HL-60/S4 treated with phorbol 12-myristate 13-acetate at 8.2 ng/mL for 4 days and 3 days (cell line): ENCODE results near the gene PDZD7.

Source experiments
- in situ Hi-C: fragments of 300-500 bp; cut with MboI; formaldehyde crosslinking; loops from 2 replicates; pipeline ENCODE4 v1.15.0; 2022; ENCODE audit warnings: low sequenced_read_pairs

The PDZD7 gene

GRCh38 chr10:100969187-100970075 lies 61.5 kb downstream of the PDZD7 start, which contains the start of gene SEMA4G:
SEMA4G (plus strand) TSS chr10:100969504; CDS start chr10:100972913, 3,409 bp downstream.
- in situ Hi-C loops = no loop called here

DNA sequence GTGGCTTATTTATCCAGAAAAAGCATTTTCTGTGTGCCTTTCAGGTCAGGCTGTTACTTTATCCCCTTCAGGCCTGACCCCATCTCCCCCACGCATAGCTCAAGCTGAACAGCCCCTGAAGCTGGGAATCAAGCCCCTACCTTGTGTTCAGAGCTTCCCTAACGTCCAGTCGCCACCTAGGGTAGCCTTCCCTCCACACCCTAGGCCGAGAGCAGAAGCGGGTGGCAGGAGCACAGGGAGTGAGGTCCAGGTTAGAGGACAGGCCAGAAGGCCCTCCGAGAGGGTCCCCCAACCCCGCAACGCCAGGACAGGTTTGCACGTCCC lies 62.1 kb downstream of the PDZD7 start:
- in situ Hi-C loops = no loop called here

DNA sequence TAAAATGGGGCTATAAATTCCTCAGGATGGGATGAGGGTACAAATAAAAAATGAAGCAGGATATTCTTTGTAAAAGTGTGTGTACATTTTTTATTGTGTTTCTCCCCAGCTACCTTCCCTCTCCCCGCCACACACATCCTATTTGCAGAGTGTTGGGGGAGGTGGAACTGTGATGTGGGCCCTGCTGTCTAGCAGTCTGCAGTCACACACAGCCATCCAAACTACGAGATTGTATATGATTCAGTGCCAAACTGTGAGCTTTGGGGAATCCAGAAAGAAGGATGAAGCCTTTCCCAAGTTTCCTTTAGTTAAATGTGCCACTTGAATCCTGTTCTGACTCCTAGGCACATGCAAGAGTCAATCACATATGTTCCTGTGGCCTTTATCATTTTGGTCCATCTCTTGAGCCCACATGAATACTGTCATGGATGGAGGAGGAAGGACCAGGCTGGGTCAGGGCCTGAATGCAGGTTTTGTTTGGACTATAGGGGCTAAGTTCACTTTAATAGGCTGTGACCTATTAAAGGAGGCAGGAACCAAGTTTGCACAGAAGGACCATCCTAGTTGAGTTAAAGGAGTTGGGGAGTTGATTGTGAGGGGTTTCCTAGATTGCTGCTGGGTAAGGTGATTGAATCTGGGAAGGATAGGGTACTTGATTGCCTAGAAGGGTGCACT lies 62.7 kb downstream of the PDZD7 start:
- in situ Hi-C loops = no loop called here

DNA sequence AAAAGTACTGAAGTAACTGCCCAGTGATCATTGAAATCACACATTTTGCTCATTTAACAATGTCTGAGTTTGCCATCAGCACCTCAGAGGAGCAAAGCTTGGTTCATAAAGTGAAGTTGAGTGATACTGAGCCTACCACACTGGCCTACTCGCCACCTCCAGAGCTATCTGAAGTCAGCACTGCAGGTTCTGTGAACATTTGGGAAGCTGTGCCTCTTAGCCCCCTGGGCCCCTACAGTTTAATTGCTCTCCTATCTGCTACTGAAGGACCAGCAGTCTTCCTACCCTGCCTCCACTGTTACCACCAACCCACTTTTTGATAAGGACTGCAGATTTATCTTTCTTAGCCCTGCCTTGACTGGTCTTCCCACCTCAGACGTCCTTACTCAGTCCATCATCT lies 63.6 kb downstream of the PDZD7 start:
- in situ Hi-C loops = no loop called here

DNA sequence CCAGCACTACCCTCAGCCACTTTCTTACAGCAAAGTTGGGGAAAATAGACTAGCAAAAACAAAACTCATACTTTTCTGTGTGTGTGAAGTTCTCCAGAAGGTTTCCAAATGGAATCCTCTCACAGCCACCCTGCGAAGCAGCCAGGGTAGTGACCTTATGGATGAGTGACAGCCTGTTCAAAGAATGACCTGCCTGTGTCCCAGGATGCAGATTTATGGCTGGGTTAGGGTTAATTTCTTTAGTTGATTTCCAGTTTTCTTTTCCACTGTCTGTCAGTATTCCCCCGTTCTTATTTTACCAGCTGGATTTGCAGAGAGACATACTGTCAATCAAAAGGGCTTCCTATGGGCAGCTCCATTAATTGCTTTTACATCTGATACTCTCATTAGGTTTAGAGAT lies 64.0 kb downstream of the PDZD7 start:
- in situ Hi-C loops = no loop called here

DNA sequence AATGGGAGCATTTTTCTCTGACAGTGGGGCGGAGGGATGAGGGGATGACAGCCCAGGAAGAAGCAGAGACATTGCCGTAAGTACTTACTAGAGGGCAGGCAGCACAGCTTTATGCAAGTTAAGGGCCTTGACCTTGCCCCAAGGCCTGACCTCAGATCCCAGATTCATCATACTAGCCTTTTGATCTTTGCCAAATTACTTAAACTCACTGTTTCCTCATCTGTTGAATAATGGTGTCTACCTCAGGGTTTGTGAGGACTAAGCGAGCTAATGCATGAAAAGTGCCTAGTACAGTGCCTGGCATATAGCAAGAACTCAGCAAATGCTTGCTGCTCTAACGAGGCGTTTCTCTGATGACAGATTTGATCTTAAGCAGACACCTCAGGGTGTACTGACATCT lies 65.1 kb downstream of the PDZD7 start:
- in situ Hi-C loops = no loop called here

GRCh38 chr10:100963826-100964225 lies 67.1 kb downstream of the PDZD7 start:
- in situ Hi-C loops = no loop called here

- in situ Hi-C loops = no loop called here
Observed at GRCh38 chr10:100962351-100963080, 68.4 kb downstream of the PDZD7 start.

DNA sequence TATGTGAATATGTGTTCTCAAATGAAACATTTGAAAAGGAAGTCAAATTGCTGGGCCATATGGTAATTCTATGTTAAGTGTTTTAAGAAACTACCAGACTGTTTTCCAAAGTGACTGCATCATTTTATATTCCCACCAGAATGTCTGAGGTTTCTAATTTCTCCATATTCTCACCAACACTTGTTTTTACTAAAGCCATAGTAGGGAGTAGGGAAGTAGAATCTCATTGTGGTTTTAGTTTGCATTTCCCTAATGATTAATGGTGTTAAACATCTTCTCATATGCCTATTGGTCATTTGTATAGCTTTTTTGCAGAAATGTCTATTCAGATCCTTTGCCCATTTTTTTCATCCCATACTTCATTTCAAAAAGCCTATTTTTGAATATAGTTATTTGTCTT lies 70.7 kb downstream of the PDZD7 start:
- in situ Hi-C loops = no loop called here
